A549 (cell line): ENCODE measurements around the gene CPLANE1. TPM values are rescaled to one million over a fixed set of nuclear protein-coding genes. Genes with fewer than 3 reads are reported as not detected.
A peak's percentile ranks its signal among the peaks of the same experiment; 100 is the strongest.

ENCODE experiments used
- ATAC-seq, 2 experiments: fragments of 200-7000 bp in 1 of 2; fragments of >200 bp in 1 of 2; cut with Nextera tagmentation in 1 of 2; cut with Tn5 transposase in 1 of 2; 3 replicates each; pipeline versions ENCODE4 v1.8.0 to v1.9.1; 2018 to 2020; ENCODE audit warnings: mild to moderate bottlenecking in 1 of 2, moderate library complexity in 1 of 2
- CTCF ChIA-PET: fragments of 300-600 bp; sonication (Branson Sonifier 250); formaldehyde crosslinking; extraction: SDS; loops from one replicate; lab custom pipeline; 2021; ENCODE audit warnings: antibody characterized with exemption, inconsistent platforms; lab: Yijun Ruan, JAX
- POLR2A ChIA-PET: fragments of 350-600 bp; formaldehyde crosslinking; extraction: SDS; loops from one replicate; lab custom pipeline; 2021; ENCODE audit warnings: antibody characterized with exemption, inconsistent platforms; lab: Yijun Ruan, JAX
- DNase-seq, 2 experiments: peaks; one replicate each; pipeline versions ENCODE4 v3.0.0 to v3.0.0-alpha.2; 2011 to 2016; ENCODE audit warnings: low read depth in 1 of 2, low spot score in 1 of 2
- FAIRE-seq: peaks from 2 replicates; lab custom pipeline; 2011; peaks lifted over from hg19 to GRCh38; lab: Jason Lieb, UNC
- H3K27ac ChIP-seq, 2 experiments: fragments of >200 bp; sonication (Bioruptor Twin); formaldehyde crosslinking; 3 replicates each; pipeline ENCODE4 v1.5.1; 2016 to 2017
- H3K4me1 ChIP-seq: fragments of >200 bp; sonication (Bioruptor Twin); formaldehyde crosslinking; 3 replicates; pipeline ENCODE4 v1.6.1; 2016
- H3K4me2 ChIP-seq: fragments of >200 bp; sonication (Bioruptor Twin); formaldehyde crosslinking; 3 replicates; pipeline ENCODE4 v1.6.1; 2016
- H3K4me3 ChIP-seq: fragments of >200 bp; sonication (Bioruptor Twin); formaldehyde crosslinking; 3 replicates; pipeline ENCODE4 v1.5.1; 2016
- H3K9me3 ChIP-seq: fragments of >200 bp; sonication (Bioruptor Twin); formaldehyde crosslinking; 3 replicates; pipeline ENCODE4 v1.6.1; 2016
- BHLHE40 ChIP-seq: IDR thresholded peaks from 2 replicates; pipeline ENCODE4 v1.6.1; 2012; ENCODE audit warnings: low read depth, low read length, inconsistent platforms
- CBX8 ChIP-seq: fragments of 200-600 bp; sonication (generic); IDR thresholded peaks from 2 replicates; pipeline ENCODE4 v1.6.1; 2016
- CEBPB ChIP-seq, 2 experiments: fragments of >200 bp in 1 of 2; sonication (Bioruptor Twin) in 1 of 2; formaldehyde crosslinking in 1 of 2; IDR thresholded peaks; 2 replicates each; pipeline ENCODE4 v1.6.1; 2012 to 2016
- CHD4 ChIP-seq: fragments of 200-600 bp; sonication (generic); IDR thresholded peaks from 2 replicates; pipeline ENCODE4 v1.6.1; 2016; ENCODE audit warnings: antibody characterized with exemption, mild to moderate bottlenecking, borderline replicate concordance
- EP300 ChIP-seq, 2 experiments: fragments of >200 bp; sonication (Bioruptor Twin); formaldehyde crosslinking; IDR thresholded peaks; 2 replicates in 1 of 2; 3 replicates in 1 of 2; pipeline ENCODE4 v1.6.1; 2016 to 2017
- FOSB ChIP-seq: fragments of 250-450 bp; sonication (Bioruptor Pico); IDR thresholded peaks from 2 replicates; pipeline ENCODE4 v1.5.0; 2020; ENCODE audit warnings: mild to moderate bottlenecking, moderate library complexity
- FOXS1 ChIP-seq: fragments of 250-450 bp; sonication (Bioruptor Pico); IDR thresholded peaks from 2 replicates; pipeline ENCODE4 v1.5.0; 2020; ENCODE audit warnings: mild to moderate bottlenecking, moderate library complexity
- HDAC2 ChIP-seq: fragments of 200-600 bp; sonication (generic); IDR thresholded peaks from 2 replicates; pipeline ENCODE4 v1.6.1; 2016
- HES2 ChIP-seq: fragments of >200 bp; sonication (Bioruptor Twin); formaldehyde crosslinking; IDR thresholded peaks from 2 replicates; pipeline ENCODE4 v1.6.1; 2016
- HOXA7 ChIP-seq: fragments of 250-450 bp; sonication (Bioruptor Pico); IDR thresholded peaks from 2 replicates; pipeline ENCODE4 v1.5.0; 2020; ENCODE audit warnings: mild to moderate bottlenecking, moderate library complexity
- MAZ ChIP-seq: fragments of 150-350 bp; IDR thresholded peaks from 2 replicates; pipeline ENCODE4 v1.6.1; 2014; ENCODE audit warnings: antibody characterized with exemption, low read depth, low read length, borderline replicate concordance
- NFE2L2 ChIP-seq: fragments of 150-350 bp; conservative IDR thresholded peaks from 2 replicates; pipeline ENCODE4 v1.6.1; 2014; ENCODE audit warnings: low read length
- NPAS2 ChIP-seq: fragments of 250-450 bp; sonication (Bioruptor Pico); IDR thresholded peaks from 2 replicates; pipeline ENCODE4 v1.8.0; 2022; ENCODE audit warnings: mild to moderate bottlenecking, moderate library complexity, borderline replicate concordance
- NR3C1 ChIP-seq: fragments of >200 bp; sonication (Bioruptor Twin); formaldehyde crosslinking; IDR thresholded peaks from 3 replicates; pipeline ENCODE4 v1.6.1; 2017
- RFX5 ChIP-seq: fragments of 450-650 bp; IDR thresholded peaks from 2 replicates; pipeline ENCODE4 v1.7.1; 2014; ENCODE audit warnings: antibody characterized with exemption, mild to moderate bottlenecking, moderate library complexity
- SREBF2 ChIP-seq: fragments of 450-650 bp; IDR thresholded peaks from 2 replicates; pipeline ENCODE4 v1.6.1; 2014; ENCODE audit warnings: mild to moderate bottlenecking, moderate library complexity
- TP53 ChIP-seq: fragments of 250-450 bp; sonication (Bioruptor Pico); IDR thresholded peaks from 2 replicates; pipeline ENCODE4 v1.5.0; 2021; ENCODE audit warnings: mild to moderate bottlenecking, moderate library complexity
- ZNF302 ChIP-seq: fragments of 250-450 bp; sonication (Bioruptor Pico); IDR thresholded peaks from 2 replicates; pipeline ENCODE4 v1.9.0; 2021; ENCODE audit warnings: inconsistent platforms, mild to moderate bottlenecking, moderate library complexity
- WGBS: methylation state at CpG from one replicate; pipeline ENCODE4 v1.1.6; 2017; ENCODE audit errors: missing lambda C conversion rate; 5-methylcytosine and 5-hydroxymethylcytosine counted together
- polyA plus RNA-seq, 4 experiments: library from polyadenylated mRNA; depleted of rRNA in 3 of 4; stranded (reverse); fragments of >200 nt; fragmentation: RNase III in 1 of 4; extraction: RNeasy Plus Mini Kit Qiagen cat#74134 plus additional on column Dnase treatment in 1 of 4; gene quantifications; 2 replicates in 3 of 4; 3 replicates in 1 of 4; pipeline ENCODE4 v1.2.3, GENCODE V29; 2011 to 2017
- TF ChIP-seq, protein P1 (sequence below): IDR thresholded peaks from 2 replicates; pipeline ENCODE4 v1.6.1; 2012
- TF ChIP-seq, protein P2 (sequence below): IDR thresholded peaks from 2 replicates; pipeline ENCODE4 v1.6.1; 2012
- TF ChIP-seq, protein P3 (sequence below): fragments of 150-350 bp; IDR thresholded peaks from 2 replicates; pipeline ENCODE4 v1.6.1; 2014; ENCODE audit warnings: low read depth, mild to moderate bottlenecking, low read length
- TF ChIP-seq, protein P4 (sequence below): fragments of >200 bp; sonication (Bioruptor Twin); formaldehyde crosslinking; IDR thresholded peaks from 3 replicates; pipeline ENCODE4 v1.6.1; 2016

The CPLANE1 gene
- polyA plus RNA-seq, 2 of the 4 experiments (the other 2 are of a cell fraction), result 5.5 to 15.7 TPM

GRCh38 chr5:37075399-37075950 lies 173.7 kb downstream of the CPLANE1 start:
- POLR2A ChIA-PET, result no interaction called here
- no peak for DNase-seq
- CTCF ChIA-PET, result interaction anchor here (1.4 kb wide), 1 partner anchor 245 kb away, joined by 4 read pairs; no protein-coding TSS in a partner anchor
- no peak overlapping the region for H3K4me3 ChIP-seq
- no peaks in the 10 kb centered on the region for H3K9me3 ChIP-seq
- H3K27ac ChIP-seq, result no peak overlapping the region
- TF ChIP-seq EP300 (IDR thresholded peaks at IDR 0.05), result no peak
- TF ChIP-seq ZNF302 (CRISPR knock-in tag), result no peak
- TF ChIP-seq HOXA7, result no peak
- TF ChIP-seq FOSB (CRISPR knock-in tag), result no peak
- no peak for TF ChIP-seq TP53 (CRISPR knock-in tag)
- no peak for TF ChIP-seq NFE2L2
- TF ChIP-seq, protein P1, sequence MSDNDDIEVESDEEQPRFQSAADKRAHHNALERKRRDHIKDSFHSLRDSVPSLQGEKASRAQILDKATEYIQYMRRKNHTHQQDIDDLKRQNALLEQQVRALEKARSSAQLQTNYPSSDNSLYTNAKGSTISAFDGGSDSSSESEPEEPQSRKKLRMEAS, result no peak
- no peak for TF ChIP-seq CBX8
- no peak for TF ChIP-seq HES2
- TF ChIP-seq MAZ, result no peak
- no peak for TF ChIP-seq BHLHE40
- TF ChIP-seq, protein P2, sequence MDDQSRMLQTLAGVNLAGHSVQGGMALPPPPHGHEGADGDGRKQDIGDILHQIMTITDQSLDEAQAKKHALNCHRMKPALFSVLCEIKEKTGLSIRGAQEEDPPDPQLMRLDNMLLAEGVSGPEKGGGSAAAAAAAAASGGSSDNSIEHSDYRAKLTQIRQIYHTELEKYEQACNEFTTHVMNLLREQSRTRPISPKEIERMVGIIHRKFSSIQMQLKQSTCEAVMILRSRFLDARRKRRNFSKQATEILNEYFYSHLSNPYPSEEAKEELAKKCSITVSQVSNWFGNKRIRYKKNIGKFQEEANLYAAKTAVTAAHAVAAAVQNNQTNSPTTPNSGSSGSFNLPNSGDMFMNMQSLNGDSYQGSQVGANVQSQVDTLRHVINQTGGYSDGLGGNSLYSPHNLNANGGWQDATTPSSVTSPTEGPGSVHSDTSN, result no peak
- no peak for TF ChIP-seq CHD4
- TF ChIP-seq CEBPB (IDR thresholded peaks at IDR 0.05), result no peak
- TF ChIP-seq RFX5, result no peak
- no peak for TF ChIP-seq NR3C1
- ATAC-seq, result no peak
- no peak for FAIRE-seq
- H3K4me2 ChIP-seq, result no peak overlapping the region
- no peaks in the 10 kb centered on the region for H3K4me1 ChIP-seq
- WGBS, result 85% methylated on average over 3 of the region's 3 CpGs

DNA sequence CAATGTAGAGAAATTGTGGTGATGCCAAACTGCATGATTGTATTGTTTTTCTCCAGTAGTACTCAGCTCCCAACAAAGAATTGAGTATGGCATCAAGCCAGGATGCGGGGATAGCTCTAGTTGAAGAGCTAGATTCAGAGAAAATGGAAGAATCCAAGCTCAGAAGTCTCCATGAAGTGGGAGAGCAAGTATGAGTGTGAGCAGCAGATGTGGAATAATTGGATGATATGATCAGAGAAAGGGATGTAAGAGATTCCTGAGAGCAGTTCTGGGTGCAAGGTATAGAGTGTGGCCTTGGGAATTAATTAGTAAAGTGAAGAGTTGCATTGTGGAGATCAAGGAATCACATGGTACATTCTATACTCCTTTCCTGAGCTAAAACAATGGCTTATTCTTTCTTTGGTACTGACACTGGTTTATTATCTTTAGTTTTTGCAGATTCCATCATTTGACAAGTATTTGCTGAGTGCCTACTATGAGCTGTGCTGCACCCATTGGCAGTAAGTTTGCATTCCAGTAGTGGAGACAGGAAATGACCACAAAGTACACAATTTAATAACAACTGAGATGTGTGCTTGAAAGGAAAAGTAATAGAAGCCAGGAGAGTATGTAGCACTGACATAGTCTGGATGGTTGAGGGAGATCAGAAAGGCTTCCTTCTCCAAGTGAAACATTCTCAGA lies 177.1 kb downstream of the CPLANE1 start:
- Histone ChIP-seq H3K4me1 (no peaks in the 10 kb centered on the region), H3K4me3 (no peak overlapping the region), H3K9me3 (no peaks in the 10 kb centered on the region), H3K27ac (no peak overlapping the region), H3K4me2 (no peak overlapping the region)
- no peak for DNase-seq
- WGBS, result 80% methylated on average over 1 of the region's 1 CpG
- POLR2A ChIA-PET, result no interaction called here
- no peak for FAIRE-seq
- CTCF ChIA-PET, result interaction anchor here (1.4 to 1.6 kb wide), 3 partner anchors 9 to 332 kb away, joined by 3 read pairs; no protein-coding TSS in a partner anchor
- ATAC-seq, result peak; percentile 44 to 49; a peak in 4 of 6 replicates
- no peak for TF ChIP-seq HDAC2
- TF ChIP-seq, protein P2, result no peak

DNA sequence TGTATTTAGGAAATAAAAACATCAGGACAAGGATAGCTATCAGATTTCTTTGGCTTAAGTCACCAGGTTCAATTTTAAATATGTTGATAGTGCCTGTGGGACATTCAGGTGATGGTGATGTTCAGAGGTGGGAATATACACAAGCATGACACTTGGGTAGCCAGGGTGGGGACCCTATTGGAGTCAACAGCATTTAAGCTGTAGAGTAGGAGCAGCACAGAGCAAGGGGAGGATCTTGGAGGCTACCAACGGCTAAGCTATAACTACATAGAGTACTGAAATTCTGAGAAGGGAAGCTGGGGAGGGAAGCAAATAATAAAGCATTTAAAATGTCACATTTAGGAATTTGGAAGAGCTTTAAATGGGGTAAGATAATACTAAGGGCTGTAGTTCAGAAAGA lies 177.7 kb downstream of the CPLANE1 start:
- FAIRE-seq, result no peak
- H3K4me3 ChIP-seq, result no peak overlapping the region
- WGBS, result 78% methylated on average over 1 of the region's 1 CpG
- H3K27ac ChIP-seq, result no peak overlapping the region
- no peak overlapping the region for H3K4me2 ChIP-seq
- no peak for DNase-seq
- no peaks in the 10 kb centered on the region for H3K4me1 ChIP-seq
- no peaks in the 10 kb centered on the region for H3K9me3 ChIP-seq
- CTCF ChIA-PET, result interaction anchor here (1.4 to 1.6 kb wide), 3 partner anchors 10 to 332 kb away, joined by 3 read pairs; no protein-coding TSS in a partner anchor
- POLR2A ChIA-PET, result no interaction called here
- ATAC-seq, result peak in 1 of 2 experiments; percentile 49; a peak in 3 of 6 replicates
- no peak for TF ChIP-seq FOXS1 (CRISPR knock-in tag)
- TF ChIP-seq, protein P3, sequence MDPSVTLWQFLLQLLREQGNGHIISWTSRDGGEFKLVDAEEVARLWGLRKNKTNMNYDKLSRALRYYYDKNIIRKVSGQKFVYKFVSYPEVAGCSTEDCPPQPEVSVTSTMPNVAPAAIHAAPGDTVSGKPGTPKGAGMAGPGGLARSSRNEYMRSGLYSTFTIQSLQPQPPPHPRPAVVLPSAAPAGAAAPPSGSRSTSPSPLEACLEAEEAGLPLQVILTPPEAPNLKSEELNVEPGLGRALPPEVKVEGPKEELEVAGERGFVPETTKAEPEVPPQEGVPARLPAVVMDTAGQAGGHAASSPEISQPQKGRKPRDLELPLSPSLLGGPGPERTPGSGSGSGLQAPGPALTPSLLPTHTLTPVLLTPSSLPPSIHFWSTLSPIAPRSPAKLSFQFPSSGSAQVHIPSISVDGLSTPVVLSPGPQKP, result no peak
- TF ChIP-seq, protein P4, sequence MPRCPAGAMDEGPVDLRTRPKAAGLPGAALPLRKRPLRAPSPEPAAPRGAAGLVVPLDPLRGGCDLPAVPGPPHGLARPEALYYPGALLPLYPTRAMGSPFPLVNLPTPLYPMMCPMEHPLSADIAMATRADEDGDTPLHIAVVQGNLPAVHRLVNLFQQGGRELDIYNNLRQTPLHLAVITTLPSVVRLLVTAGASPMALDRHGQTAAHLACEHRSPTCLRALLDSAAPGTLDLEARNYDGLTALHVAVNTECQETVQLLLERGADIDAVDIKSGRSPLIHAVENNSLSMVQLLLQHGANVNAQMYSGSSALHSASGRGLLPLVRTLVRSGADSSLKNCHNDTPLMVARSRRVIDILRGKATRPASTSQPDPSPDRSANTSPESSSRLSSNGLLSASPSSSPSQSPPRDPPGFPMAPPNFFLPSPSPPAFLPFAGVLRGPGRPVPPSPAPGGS, result no peak
- TF ChIP-seq SREBF2, result no peak
- TF ChIP-seq NPAS2 (CRISPR knock-in tag), result no peak
- TF ChIP-seq, all 56 proteins: peak for 0
